ENCODE results near the gene FCHSD2.
A peak's percentile ranks its signal among the peaks of the same experiment; 100 is the strongest.

Gene FCHSD2

GRCh38 chr11:72838691-72839305 lies 303.3 kb downstream of the FCHSD2 start:
- TF ChIP-seq POLR2A (IDR thresholded peaks at IDR 0.05; ENCODE audit: low read depth, low read length) (no peak), TAF1 (IDR thresholded peaks at IDR 0.05; ENCODE audit: low read depth, low read length) (no peak), SPI1 (IDR thresholded peaks at IDR 0.05; ENCODE audit: low read depth, low read length) (no peak), POLR2AphosphoS5 (IDR thresholded peaks at IDR 0.05; ENCODE audit: low read depth, low read length) (no peak), PAX5 (IDR thresholded peaks at IDR 0.05; ENCODE audit: insufficient read depth, low read length, severe bottlenecking) (no peak), POU2F2 (IDR thresholded peaks at IDR 0.05; ENCODE audit: low read depth, low read length) (no peak)
- DNase-seq (ENCODE audit: insufficient read length, low spot score) (no peak), FAIRE-seq (no peak)

- DNase-seq (ENCODE audit: insufficient read length, low spot score), result no peak
- no peak for FAIRE-seq
- TF ChIP-seq TAF1 (IDR thresholded peaks at IDR 0.05; ENCODE audit: low read depth, low read length) (no peak), POLR2AphosphoS5 (IDR thresholded peaks at IDR 0.05; ENCODE audit: low read depth, low read length) (no peak), SPI1 (IDR thresholded peaks at IDR 0.05; ENCODE audit: low read depth, low read length) (no peak), PAX5 (IDR thresholded peaks at IDR 0.05; ENCODE audit: insufficient read depth, low read length, severe bottlenecking) (no peak), POLR2A (IDR thresholded peaks at IDR 0.05; ENCODE audit: low read depth, low read length) (no peak), POU2F2 (IDR thresholded peaks at IDR 0.05; ENCODE audit: low read depth, low read length) (no peak)
Observed at GRCh38 chr11:72836111-72836510, 306.0 kb downstream of the FCHSD2 start.

GRCh38 chr11:72834905-72835304 lies 307.2 kb downstream of the FCHSD2 start:
- no peak for TF ChIP-seq TAF1 (IDR thresholded peaks at IDR 0.05; ENCODE audit: low read depth, low read length)
- no peak for TF ChIP-seq PAX5 (IDR thresholded peaks at IDR 0.05; ENCODE audit: insufficient read depth, low read length, severe bottlenecking)
- no peak for TF ChIP-seq POLR2A (IDR thresholded peaks at IDR 0.05; ENCODE audit: low read depth, low read length)
- TF ChIP-seq POLR2AphosphoS5 (IDR thresholded peaks at IDR 0.05; ENCODE audit: low read depth, low read length), result no peak
- TF ChIP-seq POU2F2 (IDR thresholded peaks at IDR 0.05; ENCODE audit: low read depth, low read length), result no peak
- no peak for TF ChIP-seq SPI1 (IDR thresholded peaks at IDR 0.05; ENCODE audit: low read depth, low read length)
- DNase-seq (ENCODE audit: insufficient read length, low spot score), result no peak
- FAIRE-seq, result no peak

GRCh38 chr11:72833811-72834493 lies 308.2 kb downstream of the FCHSD2 start:
- DNase-seq (ENCODE audit: insufficient read length, low spot score) (no peak), FAIRE-seq (no peak)
- TF ChIP-seq POLR2AphosphoS5 (IDR thresholded peaks at IDR 0.05; ENCODE audit: low read depth, low read length), result no peak
- no peak for TF ChIP-seq POLR2A (IDR thresholded peaks at IDR 0.05; ENCODE audit: low read depth, low read length)
- TF ChIP-seq POU2F2 (IDR thresholded peaks at IDR 0.05; ENCODE audit: low read depth, low read length), result no peak
- no peak for TF ChIP-seq PAX5 (IDR thresholded peaks at IDR 0.05; ENCODE audit: insufficient read depth, low read length, severe bottlenecking)
- TF ChIP-seq SPI1 (IDR thresholded peaks at IDR 0.05; ENCODE audit: low read depth, low read length), result no peak
- TF ChIP-seq TAF1 (IDR thresholded peaks at IDR 0.05; ENCODE audit: low read depth, low read length), result no peak

- TF ChIP-seq TAF1 (IDR thresholded peaks at IDR 0.05; ENCODE audit: low read depth, low read length) (no peak), POLR2A (IDR thresholded peaks at IDR 0.05; ENCODE audit: low read depth, low read length) (peak; percentile 2; the same call in 1 of the 2 replicates)
- no peak for FAIRE-seq
Observed at GRCh38 chr11:72833083-72833733, 308.9 kb downstream of the FCHSD2 start.

GRCh38 chr11:72832301-72833082 lies 309.6 kb downstream of the FCHSD2 start:
- DNase-seq (ENCODE audit: insufficient read length, low spot score), result no peak
- TF ChIP-seq TAF1 (IDR thresholded peaks at IDR 0.05; ENCODE audit: low read depth, low read length), result no peak
- peak; percentile 22; the same call in 1 of the 2 replicates for TF ChIP-seq POLR2A (IDR thresholded peaks at IDR 0.05; ENCODE audit: low read depth, low read length)
- no peak; the same call in 1 of the 2 replicates for TF ChIP-seq POLR2AphosphoS5 (IDR thresholded peaks at IDR 0.05; ENCODE audit: low read depth, low read length)
- no peak for TF ChIP-seq POU2F2 (IDR thresholded peaks at IDR 0.05; ENCODE audit: low read depth, low read length)
- no peak for FAIRE-seq

More at GRCh38 chr11:72833083-72833733, 308.9 kb downstream of the FCHSD2 start:
- no peak for DNase-seq (ENCODE audit: insufficient read length, low spot score)

- DNase-seq (ENCODE audit: insufficient read length, low spot score) (no peak), FAIRE-seq (peak; percentile 93)
Observed at GRCh38 chr11:72831521-72832300, 310.4 kb downstream of the FCHSD2 start.

GRCh38 chr11:72829884-72830533 lies 312.1 kb downstream of the FCHSD2 start:
- FAIRE-seq (no peak), DNase-seq (ENCODE audit: insufficient read length, low spot score) (no peak)
- TF ChIP-seq SPI1 (IDR thresholded peaks at IDR 0.05; ENCODE audit: low read depth, low read length) (no peak), PAX5 (IDR thresholded peaks at IDR 0.05; ENCODE audit: insufficient read depth, low read length, severe bottlenecking) (no peak), POLR2A (IDR thresholded peaks at IDR 0.05; ENCODE audit: low read depth, low read length) (no peak), TAF1 (IDR thresholded peaks at IDR 0.05; ENCODE audit: low read depth, low read length) (no peak), POLR2AphosphoS5 (IDR thresholded peaks at IDR 0.05; ENCODE audit: low read depth, low read length) (0 out of 2 replicates have a peak, but pooled peaks have one; percentile 12), POU2F2 (IDR thresholded peaks at IDR 0.05; ENCODE audit: low read depth, low read length) (no peak)

More at GRCh38 chr11:72831521-72832300, 310.4 kb downstream of the FCHSD2 start:
- peak; percentile 33; the same call in 1 of the 2 replicates for TF ChIP-seq POLR2AphosphoS5 (IDR thresholded peaks at IDR 0.05; ENCODE audit: low read depth, low read length)
- no peak for TF ChIP-seq TAF1 (IDR thresholded peaks at IDR 0.05; ENCODE audit: low read depth, low read length)
- TF ChIP-seq SPI1 (IDR thresholded peaks at IDR 0.05; ENCODE audit: low read depth, low read length), result no peak

All from GM12891 (cell line).